Cerebellar cortex (tissue), 1 donor: ENCODE data around the gene UCHL3.

Experiments used
- DNase-seq: peaks from one replicate; pipeline ENCODE4 v3.0.0-alpha.2; 2015; ENCODE audit warnings: low spot score

The UCHL3 gene

DNA sequence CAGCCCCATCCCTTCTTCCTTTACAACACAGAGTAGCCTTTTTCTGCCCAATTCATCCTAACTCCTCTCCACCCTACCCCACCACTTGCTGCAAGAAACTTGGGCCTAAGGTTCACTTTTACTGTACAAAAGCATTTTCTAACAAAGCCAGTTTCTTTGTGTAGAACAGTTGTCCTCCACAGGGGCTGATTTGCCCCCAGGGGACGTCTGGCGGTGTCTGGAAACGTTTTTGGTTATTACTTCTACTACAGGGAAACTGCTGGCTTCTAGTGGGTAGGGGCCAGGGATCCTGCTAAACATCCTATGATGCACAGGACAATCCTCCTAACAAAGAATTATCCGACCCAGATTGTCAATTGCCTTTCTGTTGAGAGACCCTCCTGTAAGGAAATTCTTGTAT is 79.2 kb downstream of the UCHL3 start:
- DNase-seq: no peak

DNA sequence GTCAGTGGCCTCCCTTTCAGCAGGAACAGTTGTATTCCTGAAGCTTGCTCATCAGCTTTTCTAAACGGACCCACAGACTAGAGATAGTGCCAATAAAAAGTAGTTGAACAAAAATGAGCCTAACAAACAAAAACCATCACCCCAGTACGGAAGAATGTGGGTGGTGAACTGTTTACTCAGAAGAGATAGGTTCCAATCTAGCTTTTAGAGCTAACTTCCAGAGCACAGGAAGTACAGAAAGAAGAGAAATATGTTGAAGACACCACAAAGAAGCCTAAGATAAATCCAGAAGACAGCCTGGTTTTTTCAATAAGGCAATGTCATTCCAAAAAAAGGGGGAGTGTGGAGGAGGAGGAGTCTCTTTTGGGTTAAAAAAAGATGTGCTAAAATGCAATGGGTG is 83.7 kb downstream of the UCHL3 start:
- no peak for DNase-seq

DNA sequence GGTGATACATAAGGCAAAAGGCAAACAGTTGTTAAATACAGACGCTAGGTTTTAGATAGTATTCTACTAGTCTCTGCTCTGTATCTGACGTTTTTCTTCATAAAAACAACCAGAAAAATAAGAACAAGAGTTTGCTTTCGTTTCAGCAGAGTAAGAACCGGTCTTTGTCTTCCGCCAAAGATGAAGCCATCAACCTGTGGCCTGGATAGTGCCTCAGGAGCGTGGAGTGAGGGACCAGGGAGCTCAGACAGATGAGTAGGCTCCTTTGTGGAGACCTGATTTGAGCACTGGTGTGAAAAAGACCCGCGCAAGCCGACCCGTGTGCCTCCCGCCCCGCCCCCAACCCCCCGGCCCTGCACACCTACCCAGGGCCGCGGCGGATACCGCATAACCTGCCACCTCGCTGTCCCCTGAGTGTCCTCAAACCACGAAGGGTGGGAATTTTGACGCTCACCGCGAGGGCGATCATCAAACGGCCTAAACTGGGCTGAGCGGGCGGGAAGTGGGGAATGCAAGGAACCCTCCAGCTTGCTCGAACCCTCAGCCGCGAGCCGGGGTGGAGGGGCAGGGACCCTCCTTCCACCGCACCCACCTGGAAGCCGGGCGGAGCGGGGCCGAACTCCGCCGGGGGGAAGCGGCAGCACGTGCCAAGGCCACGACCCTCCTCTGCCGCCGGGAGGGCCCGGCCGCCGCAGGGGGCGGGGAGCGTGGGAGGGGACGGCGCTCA is 85.7 kb downstream of the UCHL3 start:
- DNase-seq: no peak

DNA sequence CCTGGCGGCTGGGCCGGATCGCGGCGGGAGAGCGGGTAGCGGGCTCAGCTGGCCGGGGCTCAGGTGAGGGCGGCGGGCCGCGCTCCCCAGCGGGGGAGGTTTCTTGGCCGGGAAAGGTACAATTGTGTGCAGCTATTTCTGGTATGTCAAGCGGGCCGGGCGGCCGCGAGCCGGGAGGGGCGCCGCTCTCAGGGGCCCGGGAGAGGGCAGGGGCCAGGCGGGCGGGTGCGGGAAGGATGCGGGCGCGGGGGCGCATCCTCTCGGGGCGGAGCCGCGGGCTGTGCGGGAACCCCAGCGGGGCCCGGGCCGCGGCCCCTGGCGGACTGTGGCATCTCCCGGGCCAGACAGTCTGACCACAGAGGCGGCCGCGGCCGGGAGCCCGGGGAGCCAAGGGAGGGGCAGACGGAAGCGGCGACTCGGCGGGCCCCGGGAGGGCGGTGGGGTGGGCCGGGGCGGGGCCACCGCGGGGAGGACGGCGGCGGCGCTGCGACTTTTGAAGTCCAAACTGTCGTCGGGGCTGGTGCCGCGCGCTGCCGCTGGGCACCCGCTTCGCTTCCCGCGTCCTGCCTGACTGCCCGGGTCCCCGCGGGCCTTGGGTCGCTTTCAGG is 86.3 kb downstream of the UCHL3 start, which contains the start of gene LMO7:
Gene LMO7 (plus strand): TSS at position 503 of the 608 bp plus-strand sequence. CDS start 328 bp downstream, outside the sequence.
- no peak for DNase-seq

DNA sequence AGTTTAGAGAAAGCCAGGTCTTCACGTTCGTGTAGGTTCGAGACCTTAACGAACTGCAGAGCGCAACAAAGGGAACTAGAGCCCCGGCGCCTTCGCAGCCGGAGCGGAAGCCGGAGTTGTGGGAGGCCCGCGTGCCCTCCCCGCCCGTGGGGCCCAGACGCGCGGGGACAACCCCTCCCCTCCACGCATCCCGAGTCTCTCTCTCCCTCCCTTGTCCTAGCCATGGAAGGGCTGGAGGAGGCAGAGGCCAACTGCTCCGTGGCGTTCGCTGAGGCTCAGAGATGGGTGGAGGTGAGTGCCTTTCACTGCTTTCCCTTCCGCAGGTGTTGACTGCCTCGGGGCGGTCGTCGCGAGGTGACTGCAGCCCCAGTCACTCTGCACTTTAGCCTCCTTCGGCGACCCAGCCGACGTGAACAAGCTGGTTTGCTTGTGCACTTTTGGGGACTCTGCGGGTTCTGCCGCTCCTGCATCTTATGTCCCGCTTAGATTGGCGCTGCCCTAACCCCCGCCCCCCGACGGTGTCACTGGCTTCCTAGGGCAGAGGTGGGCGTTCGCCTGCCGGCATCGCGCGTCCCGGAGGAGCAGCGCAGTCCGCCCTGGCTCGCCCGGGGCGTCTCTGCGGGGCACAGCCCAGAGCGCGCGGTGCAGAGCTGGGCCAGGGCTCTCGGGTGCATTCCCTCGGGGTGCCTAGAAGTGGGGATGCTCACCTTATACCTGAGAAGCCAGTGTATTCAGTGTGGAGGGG is 87.0 kb downstream of the UCHL3 start:
- DNase-seq: no peak

DNA sequence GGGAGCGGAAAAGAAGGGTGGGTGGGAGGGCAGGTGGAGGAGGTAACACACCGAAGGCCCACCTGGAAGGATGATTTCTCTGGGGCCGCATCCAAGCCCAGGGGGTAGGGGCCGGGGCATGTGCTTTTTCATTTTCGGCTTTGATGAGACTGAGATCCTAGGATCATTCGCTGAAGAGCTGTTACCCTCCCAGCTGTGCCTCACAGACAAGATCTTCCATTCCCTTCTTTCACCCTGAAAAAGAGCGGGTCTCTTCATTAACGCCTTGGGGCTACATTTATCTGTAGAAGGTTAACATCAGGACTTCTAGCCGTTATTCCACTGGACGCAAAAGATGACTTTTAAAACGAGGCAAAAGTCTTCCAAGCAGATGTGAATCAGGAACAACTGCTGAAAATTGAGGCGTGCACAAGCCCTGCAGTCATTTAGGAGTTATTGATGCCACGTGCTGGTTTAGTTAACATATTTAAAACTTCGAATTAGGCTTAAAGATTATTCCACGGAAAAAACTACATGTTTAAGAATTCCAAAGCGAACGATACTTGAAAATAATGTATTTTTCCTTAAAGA is 87.7 kb downstream of the UCHL3 start:
- DNase-seq: no peak

DNA sequence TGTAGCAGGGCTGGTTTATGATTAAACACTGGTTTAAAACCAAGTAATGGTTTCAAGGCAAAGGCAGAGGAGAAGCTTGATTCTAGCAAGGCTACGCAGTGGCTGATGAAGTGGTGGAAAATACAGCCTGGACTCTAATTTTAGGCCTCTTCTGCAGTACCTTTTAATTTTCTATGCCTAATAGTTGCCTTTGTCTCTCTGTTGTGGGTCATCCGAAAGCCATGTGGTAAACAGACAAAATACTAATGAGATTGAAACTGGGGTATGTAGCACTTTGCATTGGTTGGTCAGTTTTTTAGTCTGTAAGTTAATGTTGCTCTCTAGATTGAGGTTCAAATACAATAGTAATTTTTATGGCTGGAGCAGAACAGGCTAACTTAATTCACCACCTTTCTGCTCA is 89.9 kb downstream of the UCHL3 start:
- no peak for DNase-seq

DNA sequence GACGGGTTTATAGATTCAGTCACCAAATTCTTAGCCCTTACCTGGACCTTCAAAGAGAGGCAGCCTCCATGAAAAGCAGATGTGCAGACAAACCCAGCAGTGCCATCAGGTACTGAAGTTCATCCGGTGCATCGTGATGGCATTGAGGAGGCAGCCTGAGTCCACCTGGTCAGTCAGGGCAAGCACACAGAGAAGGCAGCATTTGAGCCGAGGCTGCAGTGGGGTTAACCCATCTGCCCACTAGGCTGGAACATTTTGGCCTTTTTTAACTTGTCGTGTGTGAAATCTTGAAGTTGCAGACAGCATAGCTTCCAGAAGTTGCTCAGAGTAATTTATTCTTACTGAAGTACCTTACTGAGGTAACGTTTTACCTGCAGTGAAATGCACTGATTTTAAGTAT is 91.4 kb downstream of the UCHL3 start:
- no peak for DNase-seq

DNA sequence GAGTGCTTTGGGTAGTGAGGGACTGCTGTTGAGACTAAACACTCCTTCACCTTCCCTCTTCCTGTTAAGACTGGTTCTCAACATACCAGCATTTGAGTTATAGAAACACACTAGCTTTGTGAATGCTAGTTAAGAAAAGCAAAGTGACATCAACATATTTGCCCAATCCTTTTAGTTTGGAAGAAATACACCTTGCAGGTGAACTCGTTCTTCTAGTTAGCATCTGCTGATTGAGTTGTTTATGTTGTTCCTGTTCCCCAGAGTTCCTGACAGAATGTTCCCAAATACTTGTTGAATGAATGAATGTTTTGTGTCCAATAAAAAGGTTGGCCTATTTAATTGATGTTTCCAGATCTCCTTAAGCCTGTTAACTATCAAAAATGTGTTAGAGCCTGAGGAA is 93.6 kb downstream of the UCHL3 start:
- DNase-seq: no peak

DNA sequence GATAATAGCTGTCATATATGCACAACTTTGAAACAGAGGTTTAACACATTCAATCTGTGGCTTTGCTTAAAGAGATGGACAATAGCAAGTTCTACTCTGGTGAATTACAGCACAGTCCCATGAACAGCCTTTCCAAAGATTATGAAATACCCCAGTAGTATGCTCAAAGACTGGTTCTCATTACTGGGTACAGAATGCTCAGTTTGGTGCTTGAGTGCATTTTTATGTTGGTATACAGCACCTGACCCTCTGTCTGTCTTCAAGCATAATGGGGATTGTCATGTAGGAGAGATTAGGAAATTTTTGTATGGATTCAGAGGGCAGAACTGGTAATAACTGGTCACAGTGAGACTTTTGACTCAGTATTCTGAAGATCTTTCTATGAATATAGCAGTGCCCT is 94.1 kb downstream of the UCHL3 start:
- DNase-seq: no peak

DNA sequence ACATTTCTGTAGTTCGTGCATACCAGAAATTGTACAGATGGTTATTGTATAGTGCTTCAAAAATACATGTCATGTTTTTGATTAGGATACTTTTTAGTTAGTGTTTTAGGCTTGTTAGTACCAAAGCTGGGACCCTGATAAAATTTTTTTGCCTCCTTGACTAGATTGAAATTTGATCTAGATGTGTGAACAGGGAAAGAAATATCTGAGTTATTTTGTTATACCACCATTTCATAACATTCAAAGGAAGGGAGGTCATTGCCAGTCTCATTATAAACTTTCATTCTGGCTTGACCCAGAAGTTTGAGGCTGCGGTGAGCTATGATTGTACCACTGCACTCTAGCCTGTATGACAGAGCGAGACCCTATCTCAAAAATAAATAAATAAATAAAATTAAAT is 95.5 kb downstream of the UCHL3 start:
- no peak for DNase-seq

DNA sequence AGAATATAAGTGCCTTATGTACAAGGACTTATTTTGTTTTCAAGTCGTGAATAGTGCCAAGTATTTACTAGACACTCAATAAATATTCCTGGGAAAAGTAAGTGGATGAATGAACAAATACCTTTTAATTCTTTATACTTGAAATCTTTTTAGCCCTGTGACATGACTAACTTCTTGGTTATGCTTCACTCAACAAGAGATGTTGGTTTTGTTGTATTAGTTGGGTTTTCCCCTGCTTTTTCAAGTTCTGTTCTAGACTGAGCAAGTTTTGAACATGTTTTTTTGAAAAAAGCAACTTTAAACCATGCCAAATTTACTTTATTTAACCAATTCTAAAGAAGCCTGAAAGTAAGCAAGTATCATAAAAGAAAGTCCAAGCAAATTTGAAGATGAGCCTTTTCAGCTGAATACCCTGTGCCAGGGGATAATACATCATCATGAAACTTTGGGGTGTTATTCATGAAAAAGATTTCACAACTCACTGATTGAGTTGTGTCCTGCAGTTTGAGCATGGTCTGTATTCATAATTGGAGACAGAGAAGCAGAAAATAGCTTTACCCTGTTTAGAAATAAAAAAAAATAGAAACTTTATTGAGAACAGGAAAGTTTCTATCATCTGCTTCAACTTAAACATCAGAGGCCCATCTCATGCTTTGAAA is 97.7 kb downstream of the UCHL3 start:
- DNase-seq: no peak

DNA sequence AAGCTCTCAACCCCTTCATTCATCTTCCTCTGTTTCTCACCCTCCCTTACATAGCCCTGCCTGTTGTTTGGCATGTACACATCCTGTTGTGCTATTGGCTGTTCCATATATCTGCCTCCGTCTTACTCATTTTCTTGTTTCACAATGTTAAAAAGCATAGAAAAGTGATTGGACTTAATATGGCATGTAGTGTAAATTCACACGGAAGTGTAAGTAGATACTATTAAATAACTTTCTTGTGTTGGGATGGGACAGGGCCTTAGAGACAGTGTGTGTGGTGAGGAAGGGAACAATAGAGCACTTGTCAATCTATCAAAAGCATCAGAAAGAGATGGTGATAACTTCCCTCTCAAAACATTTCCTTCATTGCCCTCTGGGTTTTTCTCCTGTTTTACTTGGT is 98.9 kb downstream of the UCHL3 start:
- DNase-seq: no peak

DNA sequence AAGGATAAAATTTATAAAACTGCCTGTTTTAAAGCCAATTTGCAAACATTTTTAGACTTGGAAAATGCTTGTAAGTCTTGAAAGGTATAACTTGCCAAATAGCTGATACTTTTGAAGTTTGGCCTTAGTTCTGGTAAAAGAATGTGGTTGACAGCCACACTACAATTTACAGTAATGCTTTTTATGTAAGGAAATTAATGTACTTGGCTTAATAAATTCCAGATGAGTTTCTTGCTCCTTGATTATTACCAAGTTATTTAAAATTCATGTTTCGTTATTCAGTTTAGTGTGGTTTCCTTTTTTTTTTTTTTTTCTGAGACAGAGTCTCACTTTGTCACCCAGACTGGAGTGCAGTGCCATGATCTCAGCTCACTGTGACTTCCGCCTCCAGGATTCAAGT is 101.4 kb downstream of the UCHL3 start:
- DNase-seq: no peak

DNA sequence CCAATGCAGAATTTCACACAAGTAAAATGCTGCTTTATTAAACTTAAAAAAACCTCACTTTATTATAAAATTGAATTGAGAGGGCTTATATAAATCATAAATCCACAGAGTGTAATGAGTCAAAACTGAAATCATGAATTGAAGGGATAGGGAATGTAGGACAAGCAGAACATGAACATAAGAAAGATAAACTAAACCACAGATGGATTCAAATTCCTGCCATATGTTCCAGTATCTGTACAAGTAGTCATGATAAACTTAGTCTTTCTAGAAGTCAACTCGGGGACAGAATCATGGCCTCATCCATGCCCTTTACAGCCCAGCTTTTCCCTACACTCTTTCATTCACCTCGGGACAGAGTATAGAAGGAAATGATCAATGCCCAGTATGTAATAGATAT is 103.1 kb downstream of the UCHL3 start:
- DNase-seq: no peak
